Measurements from ENCODE around the gene ALK.

DNA sequence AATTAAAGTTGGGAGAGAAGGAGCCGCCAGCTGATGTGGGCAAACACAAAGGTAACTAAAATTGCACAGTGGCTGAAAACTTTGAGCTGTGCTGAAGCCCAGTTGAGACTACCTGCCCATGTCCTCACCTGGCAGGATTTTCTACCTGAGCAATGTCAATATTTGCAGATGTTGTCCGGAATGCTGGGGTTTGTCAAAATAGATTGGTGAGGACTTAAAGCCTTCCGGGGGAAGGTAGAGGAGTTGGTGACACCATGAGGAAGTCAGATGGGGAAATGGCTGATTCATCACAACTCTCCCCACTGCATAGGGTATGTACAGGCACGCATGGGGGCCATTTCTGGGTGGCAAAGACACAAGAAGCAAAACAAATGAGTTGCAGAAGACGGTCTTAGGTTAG lies 114.9 kb downstream of the ALK start:
- TF ChIP-seq, protein P1, sequence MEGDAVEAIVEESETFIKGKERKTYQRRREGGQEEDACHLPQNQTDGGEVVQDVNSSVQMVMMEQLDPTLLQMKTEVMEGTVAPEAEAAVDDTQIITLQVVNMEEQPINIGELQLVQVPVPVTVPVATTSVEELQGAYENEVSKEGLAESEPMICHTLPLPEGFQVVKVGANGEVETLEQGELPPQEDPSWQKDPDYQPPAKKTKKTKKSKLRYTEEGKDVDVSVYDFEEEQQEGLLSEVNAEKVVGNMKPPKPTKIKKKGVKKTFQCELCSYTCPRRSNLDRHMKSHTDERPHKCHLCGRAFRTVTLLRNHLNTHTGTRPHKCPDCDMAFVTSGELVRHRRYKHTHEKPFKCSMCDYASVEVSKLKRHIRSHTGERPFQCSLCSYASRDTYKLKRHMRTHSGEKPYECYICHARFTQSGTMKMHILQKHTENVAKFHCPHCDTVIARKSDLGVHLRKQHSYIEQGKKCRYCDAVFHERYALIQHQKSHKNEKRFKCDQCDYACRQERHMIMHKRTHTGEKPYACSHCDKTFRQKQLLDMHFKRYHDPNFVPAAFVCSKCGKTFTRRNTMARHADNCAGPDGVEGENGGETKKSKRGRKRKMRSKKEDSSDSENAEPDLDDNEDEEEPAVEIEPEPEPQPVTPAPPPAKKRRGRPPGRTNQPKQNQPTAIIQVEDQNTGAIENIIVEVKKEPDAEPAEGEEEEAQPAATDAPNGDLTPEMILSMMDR (IDR thresholded peaks at IDR 0.05), result no peak
- TF ChIP-seq ZFX (IDR thresholded peaks at IDR 0.05; ENCODE audit: borderline replicate concordance), result no peak

Data from 22Rv1 (cell line).